ENCODE results near the gene EPHB1.
"Not testable (repeated sequence)": the region's sequence is repeated elsewhere in the genome, so short reads cannot be mapped to it uniquely, and the experiment has no call there.

Gene EPHB1

DNA sequence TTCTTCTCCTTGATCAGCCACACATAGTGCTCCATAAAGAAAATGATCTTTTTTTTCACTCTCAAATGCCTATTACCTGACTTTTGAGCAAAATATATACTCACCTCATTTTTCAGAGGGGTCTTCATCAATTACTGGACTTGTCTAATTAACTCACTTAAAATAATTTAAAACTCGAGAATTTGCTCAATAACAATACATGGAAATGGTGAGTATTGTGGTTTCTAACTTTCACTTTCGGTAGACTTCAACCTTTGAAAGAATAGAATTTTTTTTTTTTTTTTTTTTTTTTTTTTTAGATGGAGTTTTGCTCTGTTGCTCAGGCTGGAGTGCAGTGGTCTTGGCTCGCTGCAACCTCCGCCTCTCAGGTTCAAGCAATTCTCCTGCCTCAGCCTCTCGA, 17.7 kb upstream of the EPHB1 start:
- no peak for DNase-seq

- DNase-seq: not testable (repeated sequence)
Observed at GRCh38 chr3:134788283-134788682, 6.8 kb upstream of the EPHB1 start.

- DNase-seq: no peak
Observed at GRCh38 chr3:134790065-134790464, 5.0 kb upstream of the EPHB1 start.

DNA sequence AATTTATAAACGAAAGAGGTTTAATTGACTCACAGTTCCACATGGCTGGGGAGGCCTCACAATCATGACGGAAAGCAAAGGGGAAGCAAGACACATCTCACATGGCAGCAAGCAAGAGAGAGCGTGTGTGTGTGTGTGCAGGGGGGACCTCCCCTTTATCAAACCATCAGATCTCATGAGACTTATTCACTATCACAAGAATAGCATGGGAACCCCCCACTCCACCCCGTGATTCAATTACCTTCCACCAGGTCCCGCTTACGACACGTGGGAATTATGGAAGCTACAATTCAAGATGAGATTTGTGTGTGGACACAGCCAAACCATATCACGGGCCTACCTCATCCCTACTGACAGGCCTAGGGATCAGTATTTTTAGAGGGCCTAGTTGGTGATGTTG, 3.1 kb upstream of the EPHB1 start:
- no peak for DNase-seq

DNA sequence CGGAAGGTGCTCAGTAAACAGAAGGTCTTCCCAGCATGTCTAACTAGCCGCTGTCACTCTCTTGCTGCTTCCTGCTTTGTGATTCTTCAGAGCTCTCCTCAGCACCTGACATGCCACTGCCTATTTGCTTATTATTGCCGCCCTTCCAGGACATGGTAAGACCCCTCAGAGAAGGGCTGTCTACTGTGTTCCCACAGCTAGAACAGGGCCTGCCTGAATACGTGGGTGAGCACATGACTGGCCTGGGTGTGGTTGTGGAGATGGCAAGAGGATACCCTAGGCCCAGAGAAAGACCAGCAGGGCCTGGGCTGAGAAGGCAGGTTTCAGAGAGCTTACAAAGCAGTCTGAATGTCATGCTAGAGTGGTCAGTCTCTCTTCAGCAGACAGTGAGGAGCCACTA, 2.4 kb upstream of the EPHB1 start:
- DNase-seq: no peak

GRCh38 chr3:134793562-134793961, 1.5 kb upstream of the EPHB1 start:
- DNase-seq: no peak

DNA sequence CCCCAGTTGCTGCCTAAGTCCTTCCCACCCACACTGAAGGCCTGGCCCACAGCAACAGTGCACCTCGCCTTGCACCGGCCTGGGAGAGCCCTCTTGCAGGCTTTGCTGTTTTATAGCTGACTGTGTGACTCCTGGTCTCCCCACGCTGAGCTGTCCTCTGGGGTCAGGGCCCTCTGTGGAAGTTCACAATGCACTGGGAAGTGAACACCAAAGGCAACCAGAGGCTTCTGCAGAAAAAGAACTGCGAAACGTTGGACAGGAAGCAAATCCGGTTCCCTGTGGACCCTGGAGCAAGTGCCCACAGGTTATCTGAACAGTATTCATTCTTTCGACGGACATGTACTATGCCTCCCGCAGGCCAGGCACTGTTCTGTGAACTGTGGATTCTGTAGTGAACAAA, 737 bp upstream of the EPHB1 start:
- no peak for DNase-seq

DNA sequence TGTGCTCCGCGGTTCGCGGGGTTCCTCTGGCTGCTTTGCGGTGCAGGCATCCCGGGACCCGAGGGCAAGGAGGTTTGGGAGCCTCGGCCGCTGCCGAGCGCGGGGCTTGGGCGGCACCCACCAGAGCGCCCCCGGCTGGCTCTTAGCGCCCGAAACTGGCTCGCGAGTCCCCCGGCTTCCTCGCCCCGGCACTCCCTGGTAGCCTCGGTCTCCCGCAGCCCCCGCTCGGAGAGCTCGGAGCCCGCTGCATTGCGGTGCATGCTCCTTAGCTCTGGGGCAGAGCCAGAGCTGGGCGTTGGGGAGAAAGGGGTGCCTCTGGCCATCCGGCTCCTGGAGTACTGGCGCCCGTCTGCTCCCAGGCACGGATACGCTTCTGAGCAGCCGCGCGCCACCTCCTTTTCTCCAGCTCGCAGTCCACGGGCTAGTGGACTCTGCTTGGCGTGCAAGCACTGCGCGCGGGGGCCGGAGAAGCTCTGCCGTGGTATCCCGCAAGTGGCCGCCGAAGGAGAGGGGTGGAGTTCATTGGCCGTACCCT, 753 bp downstream of the EPHB1 start:
- DNase-seq: no peak

- DNase-seq: no peak
Observed at GRCh38 chr3:134796281-134797056, 1.4 kb downstream of the EPHB1 start.

DNA sequence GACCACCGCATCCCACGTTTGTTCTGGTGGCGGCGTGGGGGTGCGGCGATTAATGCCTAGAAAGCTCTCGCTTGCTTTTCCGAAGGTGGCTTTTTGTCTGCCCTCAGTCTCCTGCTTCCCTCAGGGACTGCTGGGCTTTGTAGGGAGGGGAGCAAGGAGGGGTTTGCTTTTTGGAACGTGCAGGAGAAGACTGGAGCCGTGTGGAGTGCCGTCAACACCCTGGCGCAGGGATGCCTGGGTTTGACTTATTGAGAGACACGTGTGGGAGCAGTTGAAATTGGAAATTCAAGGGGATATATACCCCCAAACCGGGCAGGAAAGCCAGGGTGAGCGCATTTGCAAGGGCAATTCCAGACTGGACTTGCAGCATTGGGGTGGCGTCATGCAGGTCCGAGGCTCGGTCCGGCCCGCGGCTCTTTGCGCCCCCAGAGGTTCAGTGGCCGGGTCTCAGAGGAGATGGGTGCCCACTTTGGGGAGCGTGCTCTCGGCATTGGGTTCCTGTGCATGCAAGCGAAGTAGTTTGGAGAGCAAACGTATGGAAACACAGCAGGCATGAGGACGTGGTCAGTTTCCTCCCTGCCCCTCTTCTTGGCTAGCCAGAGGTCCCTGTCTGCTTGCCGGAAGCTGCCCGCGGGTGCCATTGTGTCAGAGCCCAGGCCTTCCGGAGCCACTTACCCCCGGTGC, 2.1 kb downstream of the EPHB1 start:
- no peak for DNase-seq

DNA sequence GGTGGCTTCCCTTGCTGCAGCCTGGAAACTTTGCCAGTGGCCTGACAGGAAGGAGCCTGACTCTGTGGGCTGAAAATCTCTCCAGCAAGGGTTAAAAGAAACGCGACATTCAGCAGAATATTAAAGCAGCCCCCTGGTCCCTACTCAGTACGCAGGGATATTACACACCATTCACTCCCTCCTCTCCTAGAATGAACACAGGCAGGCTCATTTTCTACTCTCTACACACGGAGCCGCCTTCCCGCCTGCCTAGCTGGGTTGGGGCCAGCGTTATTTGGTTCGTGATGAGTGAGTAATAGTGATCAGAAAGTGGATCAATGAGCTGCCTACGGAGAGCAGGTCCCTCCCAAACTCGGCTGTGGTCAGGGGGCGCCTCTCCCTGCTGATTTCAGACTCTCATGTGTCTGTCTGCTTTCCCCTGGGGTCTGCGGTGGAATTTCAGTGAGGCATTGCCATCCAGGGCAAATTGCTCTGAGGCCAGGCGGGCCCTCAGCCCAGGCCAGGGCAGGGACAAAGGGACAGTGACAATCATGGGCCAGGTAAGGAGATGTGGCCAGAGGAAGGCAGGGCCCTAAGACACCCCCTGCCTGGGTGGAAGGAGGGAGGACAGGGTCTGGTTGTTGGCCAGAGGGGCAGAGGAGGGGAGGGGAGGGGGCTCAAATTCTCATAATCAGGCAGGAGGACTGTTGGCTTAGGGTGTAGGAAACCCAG, 2.8 kb downstream of the EPHB1 start:
- DNase-seq: no peak

DNA sequence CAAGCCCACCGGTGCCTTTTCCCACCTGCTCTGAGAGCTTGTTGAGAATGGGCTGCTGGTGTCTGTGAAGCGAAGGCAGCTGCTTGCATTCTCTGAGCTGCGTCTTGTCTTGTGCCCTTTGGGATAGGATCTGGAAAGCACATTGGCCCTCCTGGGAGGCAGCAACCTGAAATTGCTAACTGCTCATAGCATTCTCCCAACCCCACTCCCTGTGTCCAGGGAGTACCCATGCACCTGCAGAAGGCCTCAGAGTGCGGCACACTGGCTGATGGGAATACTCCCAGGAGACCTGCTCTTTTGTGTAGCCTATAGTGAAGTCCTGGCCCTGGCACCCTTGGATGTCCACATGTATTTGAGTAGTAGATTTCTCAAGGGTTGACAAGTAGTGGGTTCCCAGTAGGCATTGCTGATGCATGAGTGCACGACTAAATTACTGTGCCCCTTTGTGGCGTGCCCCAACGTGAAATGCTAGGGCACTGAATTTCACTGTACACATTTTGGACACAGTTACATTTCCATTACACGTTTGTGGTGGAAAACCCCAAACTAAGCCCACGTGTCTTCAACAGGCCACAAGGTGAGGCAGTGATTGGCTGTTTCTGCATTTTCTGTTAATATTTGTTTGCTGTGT, 3.7 kb downstream of the EPHB1 start:
- no peak for DNase-seq

DNA sequence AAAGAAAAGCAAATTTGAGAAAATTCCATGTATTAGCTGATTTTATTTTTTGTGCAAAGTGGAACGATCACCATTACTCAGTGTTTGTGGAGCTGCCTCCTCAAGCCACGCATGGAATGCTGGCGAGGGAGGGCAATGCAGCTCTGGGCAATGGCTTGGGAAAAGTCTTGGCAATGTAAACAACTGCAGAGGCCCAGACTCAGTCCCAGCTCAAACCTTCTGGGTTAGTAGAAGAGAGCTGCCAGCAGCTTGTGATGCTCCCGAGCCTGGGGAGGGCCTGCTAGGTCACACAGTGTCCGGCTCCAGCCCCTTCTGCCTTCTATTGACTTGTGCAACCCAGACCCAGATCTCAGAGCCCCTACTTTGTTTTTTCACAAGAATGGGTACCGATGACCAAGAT, 4.3 kb downstream of the EPHB1 start:
- DNase-seq: no peak

- no peak for DNase-seq
Observed at GRCh38 chr3:134801204-134801958, 6.3 kb downstream of the EPHB1 start.

DNA sequence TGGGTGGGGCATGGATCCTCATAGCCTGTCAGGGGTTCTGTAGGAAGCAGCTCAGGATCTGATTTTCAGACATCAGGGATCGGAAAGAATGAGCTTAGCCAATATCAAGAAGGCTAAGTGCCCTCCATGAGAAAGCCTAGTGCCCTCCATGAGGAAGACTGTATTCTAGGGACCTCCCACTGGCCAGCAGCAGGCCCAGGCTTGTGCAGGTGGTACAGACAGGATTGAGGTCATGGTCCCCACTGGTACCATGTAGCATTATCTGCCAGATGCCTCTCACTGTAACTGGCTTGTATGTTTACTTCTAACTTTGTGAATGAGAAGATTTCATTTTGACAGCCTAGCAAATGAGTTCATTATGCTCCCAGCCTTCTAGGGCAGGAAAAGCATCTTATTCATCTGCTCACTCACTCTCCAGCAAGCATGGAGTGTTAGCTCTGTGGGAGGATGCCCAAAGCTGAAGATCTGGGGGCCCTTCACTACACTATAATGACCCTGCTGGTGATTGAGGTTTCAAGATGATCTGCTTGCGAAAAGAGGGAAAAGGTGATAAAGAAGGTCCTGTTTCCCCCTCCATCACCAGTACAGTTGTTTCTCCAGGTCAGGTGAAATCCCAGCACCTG, 7.5 kb downstream of the EPHB1 start:
- DNase-seq: no peak

GRCh38 chr3:134803051-134803505, 8.0 kb downstream of the EPHB1 start:
- no peak for DNase-seq

DNA sequence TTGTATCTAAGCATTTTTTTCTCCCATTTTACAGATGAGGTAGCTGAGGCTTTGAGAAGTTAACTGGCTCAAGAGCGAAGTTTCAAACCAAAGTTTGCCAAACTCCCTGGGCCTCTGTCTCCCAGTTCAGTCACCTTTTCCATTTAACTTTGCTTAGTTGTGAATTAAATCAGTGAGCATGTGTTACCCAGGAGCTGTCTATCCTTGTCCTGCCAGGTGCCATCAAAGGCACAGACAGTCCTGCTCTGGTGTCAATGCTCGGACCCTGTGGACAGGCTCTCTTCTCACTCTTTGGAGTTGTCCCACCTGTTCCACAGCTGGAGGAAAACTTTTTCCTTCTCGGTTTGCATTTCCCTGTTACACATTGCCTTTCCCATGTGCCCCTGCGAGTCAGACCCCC, 8.6 kb downstream of the EPHB1 start:
- no peak for DNase-seq

DNA sequence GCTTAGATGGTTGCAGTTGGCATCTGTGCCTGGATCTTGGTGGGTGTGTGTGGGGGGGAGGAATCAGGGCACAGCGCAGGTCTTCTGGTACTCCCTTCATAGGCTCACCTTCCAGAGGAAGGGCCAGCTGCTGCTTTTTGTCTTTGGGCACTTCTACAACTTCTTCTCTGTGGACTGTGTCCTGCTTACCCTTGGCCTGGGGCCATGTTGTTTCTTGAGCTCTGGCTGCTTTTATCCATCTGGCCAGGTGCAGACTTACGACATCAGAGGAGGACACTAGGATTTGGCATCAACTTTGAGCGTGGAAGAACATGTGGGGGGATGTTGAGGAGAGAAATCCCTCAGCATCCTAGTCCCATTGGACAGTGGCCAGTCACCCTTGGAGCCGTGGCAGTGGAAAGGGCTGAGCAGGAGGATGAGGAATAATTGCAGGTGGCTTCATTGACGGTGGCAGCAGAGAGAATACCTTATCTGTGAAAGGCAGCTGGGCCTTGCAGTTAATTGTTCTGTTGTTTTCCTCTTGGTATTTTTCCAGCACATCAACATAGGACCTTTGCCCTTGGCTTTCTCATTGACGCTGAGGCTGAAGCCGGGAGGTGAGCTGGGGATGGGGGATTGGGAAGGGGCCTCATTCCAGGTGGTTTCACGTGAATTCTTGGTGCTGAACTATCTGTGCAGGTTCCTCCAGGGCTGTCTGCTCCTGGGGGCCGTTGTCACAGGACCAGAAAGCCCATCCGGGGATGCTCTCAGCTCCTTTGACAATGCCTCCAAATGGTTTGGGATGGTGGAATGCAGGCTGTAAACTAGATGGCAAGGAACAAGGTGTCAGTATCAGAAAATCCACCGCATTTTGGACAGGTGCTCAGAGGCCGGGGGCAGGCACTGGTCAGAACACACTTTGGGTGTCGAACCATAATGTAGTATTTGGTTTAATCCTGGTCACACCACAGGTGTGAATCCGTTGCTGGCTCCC, 9.7 kb downstream of the EPHB1 start:
- DNase-seq: no peak

GRCh38 chr3:134807189-134807588, 12.1 kb downstream of the EPHB1 start:
- DNase-seq: no peak

- DNase-seq: no peak
Observed at GRCh38 chr3:134808835-134809234, 13.8 kb downstream of the EPHB1 start.

Measured in Kasumi-1 (cell line).